ENCODE results near the gene OMP.

OMP gene

GRCh38 chr11:77104727-77105126 is 2.1 kb downstream of the OMP start:
- no peak for DNase-seq (ENCODE audit: low read depth)

GRCh38 chr11:77106321-77106720 is 3.7 kb downstream of the OMP start:
- no peak for DNase-seq (ENCODE audit: low read depth)

DNA sequence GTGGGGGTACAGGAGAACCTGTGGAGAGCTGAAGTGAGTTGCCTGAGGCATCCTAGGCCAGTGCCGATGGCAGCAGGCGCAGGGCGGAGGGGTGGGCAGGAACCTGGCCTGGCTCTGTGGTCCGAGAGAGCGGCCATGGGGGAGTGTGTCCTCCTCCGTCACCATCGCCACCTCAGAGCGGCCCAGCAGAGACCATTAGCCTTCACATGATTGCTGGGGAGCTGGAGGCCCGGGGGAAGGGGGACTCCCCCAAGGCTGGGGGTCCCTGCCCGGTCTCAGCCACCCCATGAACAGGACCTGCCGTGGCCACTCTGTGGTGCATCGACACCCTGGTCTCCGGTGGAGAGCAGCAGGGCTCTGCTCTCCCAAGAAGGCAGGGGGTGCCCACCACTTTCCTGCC is 4.1 kb downstream of the OMP start:
- no peak for DNase-seq (ENCODE audit: low read depth)

- no peak for DNase-seq (ENCODE audit: low read depth)
These were observed 5.3 kb downstream of the OMP start for GRCh38 chr11:77107950-77108349.

DNA sequence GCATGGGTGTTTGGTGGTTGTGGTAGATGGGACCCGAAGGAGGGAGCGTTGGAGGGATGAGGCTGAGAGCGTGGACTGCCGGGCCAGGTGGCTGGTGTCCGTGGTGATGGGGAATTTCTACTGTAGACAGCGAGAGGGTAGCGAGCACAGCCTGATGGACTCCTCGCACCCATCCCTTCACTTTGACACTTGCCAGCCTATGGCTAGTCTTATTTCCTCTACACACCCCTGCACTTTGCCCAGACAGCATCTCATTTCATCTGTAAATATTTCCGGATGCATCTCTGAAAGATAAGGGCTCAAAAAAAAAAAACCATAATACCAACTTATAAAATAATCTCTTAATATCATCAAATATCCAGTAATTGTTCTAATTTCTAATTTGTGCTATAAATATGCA is 5.8 kb downstream of the OMP start:
- no peak for DNase-seq (ENCODE audit: low read depth)

DNA sequence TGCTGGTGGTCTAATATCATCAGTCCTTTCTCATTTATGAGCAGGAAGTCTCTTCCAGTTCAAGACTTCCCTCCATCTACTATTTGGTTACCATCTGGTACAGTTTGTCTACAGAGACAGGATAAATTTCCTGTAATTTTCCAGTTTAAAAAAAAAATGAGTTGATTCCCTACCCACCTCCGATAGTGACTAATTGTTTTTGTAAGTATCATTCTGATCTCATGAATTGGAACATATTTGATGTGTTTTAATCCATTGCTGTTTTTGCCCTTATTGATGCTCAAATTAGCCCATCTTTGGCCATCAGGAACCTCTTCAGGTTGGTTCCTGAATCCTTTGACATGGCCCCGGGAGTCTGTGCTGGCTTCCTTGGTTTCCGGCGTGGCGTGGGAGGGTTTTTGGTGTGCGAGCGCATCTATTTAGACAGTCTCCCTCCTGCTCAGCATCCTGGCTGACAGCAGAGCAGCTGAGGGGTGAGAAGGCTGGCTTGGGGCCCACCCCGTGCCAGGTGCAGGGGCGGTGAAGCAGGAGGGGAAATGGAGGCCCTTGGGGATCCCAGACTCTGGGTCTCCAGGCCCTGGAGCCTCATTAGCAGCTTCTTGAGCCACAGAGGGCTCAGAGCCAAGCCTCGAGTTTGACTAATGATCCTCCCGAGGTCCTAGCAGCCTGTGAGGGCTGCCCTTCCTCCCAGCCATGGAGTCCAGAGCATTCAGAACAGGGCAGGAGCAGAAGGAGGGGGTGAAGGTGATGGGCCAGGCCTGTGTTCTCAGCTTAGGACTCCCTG is 6.8 kb downstream of the OMP start:
- DNase-seq (ENCODE audit: low read depth): no peak

- DNase-seq (ENCODE audit: low read depth): no peak
These were observed 8.2 kb downstream of the OMP start for GRCh38 chr11:77110836-77111235.

GRCh38 chr11:77111277-77111676 is 8.6 kb downstream of the OMP start:
- DNase-seq (ENCODE audit: low read depth): no peak

DNA sequence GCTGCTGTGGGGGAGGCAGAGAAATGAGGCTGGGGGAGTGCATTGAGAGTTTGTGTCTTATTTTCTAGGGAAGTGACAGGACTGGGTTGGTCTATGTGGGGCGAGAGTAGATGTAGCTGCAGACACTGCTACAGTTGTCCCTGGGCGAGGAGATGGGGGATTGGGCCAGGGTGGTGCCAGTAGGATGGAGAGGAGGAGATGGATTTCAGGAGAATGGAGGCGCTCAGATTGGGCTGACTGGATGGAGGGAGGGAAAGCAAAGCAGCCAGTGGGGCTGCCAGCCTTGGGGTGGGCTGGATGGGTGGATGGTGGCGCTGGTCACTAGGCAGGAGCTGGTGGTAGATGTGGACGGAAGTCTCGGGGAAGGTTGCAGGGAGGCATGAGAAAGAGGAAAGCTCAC is 9.3 kb downstream of the OMP start:
- no peak for DNase-seq (ENCODE audit: low read depth)

DNA sequence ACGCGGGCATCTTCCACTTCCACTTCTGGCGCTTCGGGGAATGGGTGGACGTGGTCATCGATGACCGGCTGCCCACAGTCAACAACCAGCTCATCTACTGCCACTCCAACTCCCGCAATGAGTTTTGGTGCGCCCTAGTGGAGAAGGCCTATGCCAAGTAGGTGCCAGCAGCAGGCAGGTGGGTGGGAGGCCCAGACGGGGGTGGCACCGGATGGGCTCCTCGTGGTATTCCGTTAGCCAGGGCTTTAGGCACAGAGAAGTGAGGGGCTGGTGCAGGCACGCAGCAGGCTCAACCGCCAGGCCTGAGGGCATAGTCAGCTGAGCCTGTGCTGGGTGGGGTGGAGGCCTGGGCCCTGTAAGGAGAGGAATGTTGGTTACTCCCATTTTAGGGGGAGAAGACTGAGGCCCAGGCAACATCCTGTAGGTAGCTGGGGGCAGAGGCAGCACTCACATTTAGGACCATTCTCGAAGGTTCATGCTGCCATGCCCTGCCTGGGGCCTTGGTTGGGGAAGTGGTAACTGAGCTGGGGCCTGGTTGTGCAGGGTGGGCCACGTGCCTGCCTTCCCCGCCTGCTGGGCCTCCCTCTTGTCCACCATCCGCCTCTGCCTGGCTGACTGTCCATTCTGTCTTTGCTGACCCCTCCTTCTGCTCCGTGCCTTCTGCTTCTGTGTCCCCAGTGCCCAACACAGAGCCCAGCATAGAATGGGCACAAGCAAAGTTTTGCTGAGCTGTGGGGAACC is 10.2 kb downstream of the OMP start:
- DNase-seq (ENCODE audit: low read depth): no peak

DNA sequence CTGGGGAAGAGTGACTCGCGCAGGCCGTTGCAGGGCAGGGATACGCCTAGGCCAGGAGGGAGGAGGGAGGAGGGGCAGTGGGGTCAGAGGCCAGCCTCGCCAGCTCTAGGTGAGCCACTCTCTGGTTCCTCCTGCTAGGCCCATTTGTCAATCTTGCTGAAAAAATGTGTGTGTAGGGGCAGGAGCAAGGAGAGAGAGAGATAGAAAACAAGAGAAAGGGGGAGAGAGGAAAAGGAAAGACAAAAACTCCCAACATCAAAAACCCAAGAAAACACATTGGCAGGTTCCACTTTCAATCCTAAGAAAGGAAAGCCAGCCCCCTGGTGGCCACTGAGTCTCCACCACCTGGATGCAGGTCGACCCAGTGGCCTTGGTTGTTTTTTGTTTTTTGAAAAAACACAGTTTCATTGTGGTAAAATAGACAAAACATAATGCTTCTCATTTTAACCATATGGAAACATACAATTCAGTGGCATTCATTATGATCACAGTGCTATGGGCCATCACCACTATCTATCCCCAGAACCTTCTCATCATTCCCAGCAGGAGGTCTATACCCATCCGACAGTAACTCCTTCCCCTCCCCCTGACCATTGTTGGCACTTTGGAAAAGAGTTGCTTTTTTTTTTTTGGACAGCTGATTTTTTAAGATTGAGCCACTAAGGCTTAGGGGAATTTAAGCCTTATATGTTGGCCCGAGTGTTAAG is 10.9 kb downstream of the OMP start:
- no peak for DNase-seq (ENCODE audit: low read depth)

DNA sequence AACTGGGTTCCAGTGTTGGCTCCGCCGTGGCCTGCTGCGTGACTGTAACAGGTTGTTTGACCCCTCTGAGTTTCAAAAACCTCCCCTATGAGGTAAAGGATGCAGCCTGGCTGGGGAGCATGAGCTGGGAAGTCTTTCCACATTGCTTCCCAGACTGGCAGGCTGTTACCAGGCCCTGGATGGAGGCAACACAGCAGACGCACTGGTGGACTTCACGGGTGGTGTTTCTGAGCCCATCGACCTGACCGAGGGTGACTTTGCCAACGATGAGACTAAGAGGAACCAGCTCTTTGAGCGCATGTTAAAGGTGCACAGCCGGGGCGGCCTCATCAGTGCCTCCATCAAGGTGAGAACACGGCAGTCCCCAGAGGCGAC is 11.4 kb downstream of the OMP start:
- DNase-seq (ENCODE audit: low read depth): no peak

- DNase-seq (ENCODE audit: low read depth): no peak
These were observed 12.6 kb downstream of the OMP start for GRCh38 chr11:77115181-77115611.

GRCh38 chr11:77115956-77116355 is 13.3 kb downstream of the OMP start:
- DNase-seq (ENCODE audit: low read depth): no peak

GRCh38 chr11:77117492-77117891 is 14.9 kb downstream of the OMP start:
- DNase-seq (ENCODE audit: low read depth): no peak

GRCh38 chr11:77118086-77118485 is 15.4 kb downstream of the OMP start:
- no peak for DNase-seq (ENCODE audit: low read depth)

DNA sequence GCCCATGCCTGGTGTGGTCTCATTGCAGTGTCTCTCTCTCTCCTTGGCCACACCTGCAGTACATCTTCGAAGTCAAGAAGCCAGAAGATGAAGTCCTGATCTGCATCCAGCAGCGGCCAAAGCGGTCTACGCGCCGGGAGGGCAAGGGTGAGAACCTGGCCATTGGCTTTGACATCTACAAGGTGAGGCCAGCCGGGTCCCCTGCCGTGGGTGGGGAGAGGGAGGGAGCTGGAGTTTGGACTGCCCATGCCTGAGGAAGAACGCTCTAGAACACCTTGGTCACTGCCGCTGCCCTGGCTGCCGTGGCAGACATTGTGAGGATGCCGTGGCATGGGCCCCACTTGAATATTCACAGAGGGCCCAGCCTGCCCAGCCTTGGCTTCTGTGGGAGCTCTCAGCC is 16.3 kb downstream of the OMP start:
- no peak for DNase-seq (ENCODE audit: low read depth)

GRCh38 chr11:77119531-77119936 is 16.9 kb downstream of the OMP start:
- no peak for DNase-seq (ENCODE audit: low read depth)

DNA sequence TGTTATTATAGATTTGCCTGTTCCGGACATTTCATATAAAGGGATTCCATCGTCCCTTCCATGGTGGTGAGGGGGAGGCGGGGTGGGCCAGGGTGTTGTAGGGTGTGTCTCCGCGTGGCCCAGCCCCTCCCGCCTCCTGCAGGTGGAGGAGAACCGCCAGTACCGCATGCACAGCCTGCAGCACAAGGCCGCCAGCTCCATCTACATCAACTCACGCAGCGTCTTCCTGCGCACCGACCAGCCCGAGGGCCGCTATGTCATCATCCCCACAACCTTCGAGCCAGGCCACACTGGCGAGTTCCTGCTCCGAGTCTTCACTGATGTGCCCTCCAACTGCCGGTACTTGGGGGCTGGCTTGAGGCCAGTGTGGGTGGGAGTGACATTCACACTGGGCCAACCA is 17.9 kb downstream of the OMP start:
- DNase-seq (ENCODE audit: low read depth): no peak

- DNase-seq (ENCODE audit: low read depth): no peak
These were observed 18.5 kb downstream of the OMP start for GRCh38 chr11:77121096-77121640.

DNA sequence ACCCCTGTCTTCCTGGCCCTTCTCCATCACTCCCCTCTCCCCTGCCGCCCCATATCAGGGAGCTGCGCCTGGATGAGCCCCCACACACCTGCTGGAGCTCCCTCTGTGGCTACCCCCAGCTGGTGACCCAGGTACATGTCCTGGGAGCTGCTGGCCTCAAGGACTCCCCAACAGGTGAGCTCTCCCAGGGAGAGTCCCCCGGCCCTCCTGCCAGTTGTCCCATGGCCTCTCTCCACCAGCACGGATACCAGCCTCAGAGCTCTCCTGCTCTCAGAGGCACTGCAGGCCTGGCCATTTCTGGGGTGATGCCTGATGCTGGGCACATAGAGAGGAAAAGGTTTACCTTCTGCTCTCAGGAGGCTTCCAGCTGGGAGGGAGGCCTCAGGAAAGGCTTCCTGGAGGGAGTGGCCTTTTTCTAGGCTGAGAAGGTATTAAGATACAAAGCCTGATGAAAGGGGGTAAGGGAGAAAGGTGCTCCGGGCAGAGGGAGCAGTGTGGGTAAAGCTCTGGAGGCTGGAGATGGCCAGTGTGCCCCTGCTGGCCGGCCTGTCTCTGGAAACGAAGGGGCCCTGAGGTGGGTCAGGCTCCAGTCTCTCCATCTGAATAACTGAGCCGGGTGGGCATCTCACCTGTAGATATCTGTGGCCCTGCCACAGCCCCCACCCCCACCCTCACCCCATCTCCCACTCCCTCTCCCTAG is 19.4 kb downstream of the OMP start:
- no peak for DNase-seq (ENCODE audit: low read depth)

DNA sequence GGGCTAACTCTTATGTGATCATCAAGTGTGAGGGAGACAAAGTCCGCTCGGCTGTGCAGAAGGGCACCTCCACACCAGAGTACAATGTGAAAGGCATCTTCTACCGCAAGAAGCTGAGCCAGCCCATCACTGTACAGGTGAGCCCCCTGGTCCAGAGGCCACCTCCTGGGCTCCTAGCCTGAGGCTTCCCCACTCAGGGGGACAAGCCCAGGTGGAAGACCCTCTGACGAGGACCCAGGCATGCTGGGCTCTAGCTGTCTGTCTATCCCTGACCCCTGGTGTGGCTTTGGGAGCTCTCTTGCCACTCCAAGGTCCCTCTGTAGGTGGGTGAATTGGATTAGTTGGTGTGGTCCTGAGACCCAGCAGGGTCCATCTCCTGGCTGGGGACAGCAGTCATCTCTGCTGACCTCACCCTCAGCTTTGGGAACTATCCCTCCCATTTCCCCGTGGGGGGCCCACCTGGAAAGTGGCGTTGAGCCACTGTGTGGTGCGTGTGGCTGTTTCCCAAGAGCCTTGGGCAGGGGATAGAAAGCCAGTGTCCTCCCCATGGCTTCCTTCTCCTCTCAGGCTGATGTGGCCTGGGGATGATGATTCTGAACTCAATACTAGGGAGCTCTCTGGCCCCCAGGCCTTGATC is 20.1 kb downstream of the OMP start:
- DNase-seq (ENCODE audit: low read depth): no peak
